DOHH2 (cell line): Measurements from ENCODE around the gene SULT4A1.

Experiments
- H3F3A ChIP-seq: fragments of 200-600 bp; sonication (generic), shearing (Covaris generic); 2 replicates; pipeline ENCODE4 v1.6.0; 2016; ENCODE audit warnings: antibody characterized with exemption, mild to moderate bottlenecking; ENCODE audit not compliant: control insufficient read depth, insufficient read depth
- H3K27ac ChIP-seq: fragments of 200-600 bp; sonication (generic); 2 replicates; pipeline ENCODE4 v1.5.1; 2014; ENCODE audit warnings: low read depth, mild to moderate bottlenecking, low read length, moderate library complexity
- H3K27me3 ChIP-seq: fragments of 200-600 bp; sonication (generic); 2 replicates; pipeline ENCODE4 v1.6.1; 2014; ENCODE audit warnings: mild to moderate bottlenecking, low read length, mixed read lengths; ENCODE audit not compliant: control insufficient read depth
- H3K36me3 ChIP-seq: fragments of 200-600 bp; sonication (generic); 2 replicates; pipeline ENCODE4 v1.6.1; 2014; ENCODE audit warnings: mild to moderate bottlenecking, low read length, moderate library complexity, mixed read lengths; ENCODE audit not compliant: control insufficient read depth
- H3K4me1 ChIP-seq: fragments of 200-600 bp; sonication (generic); 2 replicates; pipeline ENCODE4 v1.6.1; 2014; ENCODE audit warnings: mild to moderate bottlenecking, low read length, mixed read lengths; ENCODE audit not compliant: control insufficient read depth
- H3K4me2 ChIP-seq: fragments of 200-600 bp; sonication (generic); 2 replicates; pipeline ENCODE4 v1.6.0; 2014; ENCODE audit warnings: mild to moderate bottlenecking, low read length, moderate library complexity
- H3K4me3 ChIP-seq: fragments of 200-600 bp; sonication (generic); 2 replicates; pipeline ENCODE4 v1.5.1; 2014; ENCODE audit warnings: mild to moderate bottlenecking, low read length, mixed read lengths
- H3K79me2 ChIP-seq: fragments of 200-600 bp; sonication (generic); 2 replicates; pipeline ENCODE4 v1.6.1; 2014; ENCODE audit warnings: mild to moderate bottlenecking, low read length, mixed read lengths; ENCODE audit not compliant: control insufficient read depth
- H3K9me2 ChIP-seq: fragments of 200-600 bp; sonication (generic); replicated peaks from 2 replicates; pipeline ENCODE4 v1.6.1; 2014; ENCODE audit warnings: mild to moderate bottlenecking, low read length, mixed read lengths; ENCODE audit not compliant: control insufficient read depth
- H3K9me3 ChIP-seq: fragments of 200-600 bp; sonication (generic); 2 replicates; pipeline ENCODE4 v1.6.1; 2014; ENCODE audit warnings: antibody characterized with exemption, low read length, mixed read lengths; ENCODE audit not compliant: control insufficient read depth, insufficient read depth
- H4K20me1 ChIP-seq: fragments of 200-600 bp; sonication (generic); 2 replicates; pipeline ENCODE4 v1.6.0; 2014; ENCODE audit warnings: low read depth, mild to moderate bottlenecking, antibody characterized with exemption, low read length, moderate library complexity; ENCODE audit not compliant: control insufficient read depth, insufficient read depth
- EZH2phosphoT487 ChIP-seq: fragments of 200-600 bp; sonication (generic); IDR thresholded peaks from 2 replicates; pipeline ENCODE4 v1.6.1; 2017; ENCODE audit warnings: borderline replicate concordance, mild to moderate bottlenecking, antibody characterized with exemption, low read length, moderate library complexity, mixed read lengths
- TF ChIP-seq, protein P1 (sequence below): fragments of 200-600 bp; sonication (generic); IDR thresholded peaks from one replicate; pipeline ENCODE4 v1.5.1; 2014; ENCODE audit warnings: antibody characterized with exemption, mild to moderate bottlenecking, low read depth, low read length; ENCODE audit not compliant: poor library complexity, severe bottlenecking

The SULT4A1 gene

DNA sequence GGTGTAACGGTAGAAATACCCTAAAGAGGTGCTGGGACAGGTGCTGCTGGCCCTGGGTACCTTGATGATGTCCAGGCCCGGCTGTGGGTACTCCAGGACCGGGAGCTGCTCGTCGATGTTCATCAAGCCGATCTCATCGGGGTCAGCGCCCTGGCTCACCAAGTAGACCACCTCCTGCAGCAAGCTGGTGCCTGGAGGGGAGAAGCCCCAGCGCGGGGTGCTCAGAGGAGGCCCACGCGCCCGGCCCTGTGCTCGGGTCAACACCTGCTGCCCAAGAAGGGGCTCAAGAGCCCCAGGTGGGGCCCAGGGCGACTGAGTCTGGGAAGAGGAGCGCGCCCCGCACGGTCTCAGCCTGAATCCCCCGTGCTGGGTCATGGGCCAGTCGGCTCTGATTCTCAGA lies 20.6 kb downstream of the SULT4A1 start:
- H3K4me2 ChIP-seq: no peak overlapping the region
- no peaks in the 10 kb centered on the region for H3K27me3 ChIP-seq
- no peaks in the 10 kb centered on the region for H3K9me3 ChIP-seq
- TF ChIP-seq, protein P1, sequence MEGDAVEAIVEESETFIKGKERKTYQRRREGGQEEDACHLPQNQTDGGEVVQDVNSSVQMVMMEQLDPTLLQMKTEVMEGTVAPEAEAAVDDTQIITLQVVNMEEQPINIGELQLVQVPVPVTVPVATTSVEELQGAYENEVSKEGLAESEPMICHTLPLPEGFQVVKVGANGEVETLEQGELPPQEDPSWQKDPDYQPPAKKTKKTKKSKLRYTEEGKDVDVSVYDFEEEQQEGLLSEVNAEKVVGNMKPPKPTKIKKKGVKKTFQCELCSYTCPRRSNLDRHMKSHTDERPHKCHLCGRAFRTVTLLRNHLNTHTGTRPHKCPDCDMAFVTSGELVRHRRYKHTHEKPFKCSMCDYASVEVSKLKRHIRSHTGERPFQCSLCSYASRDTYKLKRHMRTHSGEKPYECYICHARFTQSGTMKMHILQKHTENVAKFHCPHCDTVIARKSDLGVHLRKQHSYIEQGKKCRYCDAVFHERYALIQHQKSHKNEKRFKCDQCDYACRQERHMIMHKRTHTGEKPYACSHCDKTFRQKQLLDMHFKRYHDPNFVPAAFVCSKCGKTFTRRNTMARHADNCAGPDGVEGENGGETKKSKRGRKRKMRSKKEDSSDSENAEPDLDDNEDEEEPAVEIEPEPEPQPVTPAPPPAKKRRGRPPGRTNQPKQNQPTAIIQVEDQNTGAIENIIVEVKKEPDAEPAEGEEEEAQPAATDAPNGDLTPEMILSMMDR: no peak
- TF ChIP-seq EZH2phosphoT487: no peak
- H3K9me2 ChIP-seq: no peaks in the 10 kb centered on the region
- no peaks in the 10 kb centered on the region for H4K20me1 ChIP-seq
- no peaks in the 10 kb centered on the region for H3K79me2 ChIP-seq
- no peaks in the 10 kb centered on the region for H3K4me1 ChIP-seq
- no peaks in the 10 kb centered on the region for H3F3A ChIP-seq
- H3K27ac ChIP-seq: no peak overlapping the region
- H3K36me3 ChIP-seq: no peaks in the 10 kb centered on the region
- no peak overlapping the region for H3K4me3 ChIP-seq

DNA sequence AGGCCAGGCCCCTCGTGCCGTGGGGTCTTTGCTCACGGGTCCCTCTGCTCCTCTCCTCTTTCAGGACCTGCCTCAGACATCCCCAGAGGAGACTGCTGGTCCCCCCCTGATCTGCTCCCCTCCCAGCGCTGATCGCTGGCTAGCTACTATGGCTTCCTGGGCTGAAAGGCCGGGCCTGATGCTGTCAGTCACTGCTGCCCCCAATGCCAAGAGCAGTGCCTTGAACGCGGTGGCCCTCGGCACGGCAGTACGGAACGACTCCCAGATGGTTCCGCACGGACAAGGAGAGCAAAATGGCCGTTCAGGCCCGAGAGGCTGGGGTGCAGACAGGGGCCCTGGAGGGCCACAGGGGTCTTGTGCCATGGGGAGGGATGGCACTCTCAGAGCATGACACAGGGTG lies 21.5 kb downstream of the SULT4A1 start:
- no peaks in the 10 kb centered on the region for H3K36me3 ChIP-seq
- H3K9me2 ChIP-seq: no peaks in the 10 kb centered on the region
- no peak overlapping the region for H3K4me3 ChIP-seq
- no peaks in the 10 kb centered on the region for H3K4me1 ChIP-seq
- no peak overlapping the region for H3K27ac ChIP-seq
- TF ChIP-seq EZH2phosphoT487: no peak
- TF ChIP-seq, protein P1: no peak
- H3K79me2 ChIP-seq: no peaks in the 10 kb centered on the region
- H4K20me1 ChIP-seq: no peaks in the 10 kb centered on the region
- H3F3A ChIP-seq: no peaks in the 10 kb centered on the region
- H3K9me3 ChIP-seq: no peaks in the 10 kb centered on the region
- H3K27me3 ChIP-seq: no peaks in the 10 kb centered on the region
- H3K4me2 ChIP-seq: no peak overlapping the region

DNA sequence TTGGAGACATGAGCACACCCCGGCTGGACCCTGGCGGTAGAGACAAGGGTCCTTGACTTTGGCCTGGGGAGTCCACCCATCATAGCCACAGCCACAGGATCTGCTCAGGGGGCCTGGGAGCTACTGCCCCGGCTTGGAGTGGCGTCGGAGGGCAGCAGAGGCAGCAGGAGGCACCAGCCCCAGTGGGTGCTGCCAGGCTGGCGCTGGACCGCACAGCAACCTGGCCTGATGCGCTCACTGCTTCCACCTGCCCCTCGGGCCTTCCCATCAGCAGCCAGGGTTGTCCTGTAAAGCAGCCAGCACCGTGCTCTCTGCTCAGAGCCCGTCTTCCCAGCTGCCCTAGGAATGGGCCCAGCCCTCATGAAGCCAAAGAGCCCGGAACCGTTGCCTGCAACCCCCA lies 21.9 kb downstream of the SULT4A1 start:
- Histone ChIP-seq H3K27ac (no peak overlapping the region), H3K4me2 (no peak overlapping the region), H3F3A (no peaks in the 10 kb centered on the region), H3K36me3 (no peaks in the 10 kb centered on the region), H3K4me3 (no peak overlapping the region), H3K9me2 (no peaks in the 10 kb centered on the region), H3K4me1 (no peaks in the 10 kb centered on the region), H3K27me3 (no peaks in the 10 kb centered on the region), H4K20me1 (no peaks in the 10 kb centered on the region), H3K79me2 (no peaks in the 10 kb centered on the region), H3K9me3 (no peaks in the 10 kb centered on the region)
- TF ChIP-seq, protein P1: no peak
- TF ChIP-seq EZH2phosphoT487: no peak

DNA sequence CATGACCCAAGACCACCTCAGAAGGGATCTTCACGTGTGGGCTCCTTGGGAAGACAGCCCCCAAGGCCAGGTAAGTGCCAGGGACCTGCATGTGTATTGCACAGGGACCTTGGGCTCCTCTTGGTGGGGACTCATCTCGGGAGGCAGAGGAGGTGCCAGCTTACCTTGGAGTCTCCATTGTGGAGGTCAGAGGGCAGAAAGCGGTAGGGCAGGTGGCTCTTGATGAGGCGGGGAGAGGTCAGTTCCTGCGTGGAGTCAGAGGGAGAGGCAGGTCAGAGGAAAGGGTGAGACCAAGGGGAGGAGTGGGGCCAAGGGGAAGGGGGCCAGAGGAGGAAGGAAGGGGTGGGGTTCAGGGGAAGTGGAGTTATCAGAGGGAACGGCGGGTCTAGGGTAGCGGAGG lies 22.5 kb downstream of the SULT4A1 start:
- Histone ChIP-seq H3K27me3 (no peaks in the 10 kb centered on the region), H3K9me3 (no peaks in the 10 kb centered on the region), H3K4me3 (no peak overlapping the region), H3K4me1 (no peaks in the 10 kb centered on the region), H3K27ac (no peak overlapping the region), H3K9me2 (no peaks in the 10 kb centered on the region), H3F3A (no peaks in the 10 kb centered on the region), H3K79me2 (no peaks in the 10 kb centered on the region), H3K4me2 (no peak overlapping the region), H4K20me1 (no peaks in the 10 kb centered on the region), H3K36me3 (no peaks in the 10 kb centered on the region)
- TF ChIP-seq, protein P1: no peak
- no peak for TF ChIP-seq EZH2phosphoT487
